CD4-positive, CD25-positive, alpha-beta regulatory T cell (primary cell): ENCODE data around the gene IGFBP5. TPM values are rescaled to one million over a fixed set of nuclear protein-coding genes. Genes with fewer than 3 reads are reported as not detected.

ENCODE experiments used
- ATAC-seq, 2 donors: fragments of 150-1000 bp; cut with Tn5 transposase; one replicate each; pipeline ENCODE4 v1.10.0; 2021; ENCODE audit warnings: low read depth in 2 of 2, moderate number of reproducible peaks in 2 of 2, moderate library complexity in 1 of 2
- DNase-seq, 3 donors: peaks; one replicate each; pipeline versions ENCODE4 v3.0.0 to v3.0.0-alpha.2; 2012 to 2022; ENCODE audit warnings: mixed read lengths in 1 of 3
- H3K27ac ChIP-seq: one replicate; pipeline ENCODE4 v1.7.0; 2013; ENCODE audit warnings: mild to moderate bottlenecking, low read length; ENCODE audit not compliant: insufficient read depth, poor library complexity, severe bottlenecking
- H3K27me3 ChIP-seq: one replicate; pipeline ENCODE4 v1.7.0; 2013; ENCODE audit warnings: low read length; ENCODE audit not compliant: control insufficient read depth, insufficient read depth
- H3K36me3 ChIP-seq: one replicate; pipeline ENCODE4 v1.7.0; 2013; ENCODE audit warnings: mild to moderate bottlenecking, low read length, moderate library complexity; ENCODE audit not compliant: control insufficient read depth, insufficient read depth
- H3K4me1 ChIP-seq: 2 replicates; pipeline ENCODE4 v1.7.0; 2013; ENCODE audit warnings: mild to moderate bottlenecking, low read length; ENCODE audit not compliant: insufficient read depth, control insufficient read depth, poor library complexity, severe bottlenecking
- H3K4me3 ChIP-seq: one replicate; pipeline ENCODE4 v1.7.0; 2013; ENCODE audit warnings: low read depth, mild to moderate bottlenecking, low read length, moderate library complexity
- H3K9me3 ChIP-seq, 2 experiments: 1 replicate in 1 of 2; 2 replicates in 1 of 2; pipeline ENCODE4 v1.7.0; 2013; ENCODE audit warnings: low read length in 2 of 2, mild to moderate bottlenecking in 1 of 2, moderate library complexity in 1 of 2; ENCODE audit not compliant: control insufficient read depth in 2 of 2
- H3K27ac Mint-ChIP-seq, 3 donors: one replicate each; pipeline ENCODE4 v1.8.0; 2020 to 2022; ENCODE audit warnings: mild to moderate bottlenecking in 3 of 3, mixed read lengths in 3 of 3, moderate library complexity in 2 of 3
- H3K27me3 Mint-ChIP-seq: one replicate; pipeline ENCODE4 v1.8.0; 2022; ENCODE audit warnings: mild to moderate bottlenecking, mixed read lengths
- H3K36me3 Mint-ChIP-seq: one replicate; pipeline ENCODE4 v1.8.0; 2020; ENCODE audit warnings: mixed read lengths
- H3K4me1 Mint-ChIP-seq, 4 donors: one replicate each; pipeline ENCODE4 v1.8.0; 2020 to 2022; ENCODE audit warnings: mixed read lengths in 4 of 4, mild to moderate bottlenecking in 1 of 4
- H3K4me3 Mint-ChIP-seq, 4 donors: one replicate each; pipeline ENCODE4 v1.8.0; 2020 to 2022; ENCODE audit warnings: mild to moderate bottlenecking in 4 of 4, mixed read lengths in 4 of 4, moderate library complexity in 3 of 4
- H3K9me3 Mint-ChIP-seq, 7 donors: one replicate each; pipeline ENCODE4 v1.8.0; 2020 to 2022; ENCODE audit warnings: mixed read lengths in 7 of 7, mild to moderate bottlenecking in 3 of 7, moderate library complexity in 2 of 7
- polyA plus RNA-seq, 4 donors: library from polyadenylated mRNA; unstranded; fragments of 300-500 nt; fragmentation: Illumina TruSeq; gene quantifications; one replicate each; pipeline ENCODE4 v1.2.3, GENCODE V29; 2021
- total RNA-seq: library from RNA; stranded (reverse); gene quantifications from one replicate; pipeline ENCODE4 v1.2.3, GENCODE V29; 2022

The IGFBP5 gene
- total and polyA plus RNA-seq, 5 donors from 2014 or later, result 0.05 TPM; not detected in 4

- H3K27ac ChIP-seq, result no peak overlapping the region
- DNase-seq (no peak), ATAC-seq (no peak)
- no peak overlapping the region for H3K27ac Mint-ChIP-seq
- no peaks in the 10 kb centered on the region for H3K4me1 ChIP-seq
- H3K36me3 ChIP-seq, result no peaks in the 10 kb centered on the region
- H3K9me3 Mint-ChIP-seq, result peaks cover 0 to 2% (median 0%) of the 10 kb centered on the region in 7 donors
- no peaks in the 10 kb centered on the region for H3K9me3 ChIP-seq
- no peaks in the 10 kb centered on the region for H3K36me3 Mint-ChIP-seq
- H3K4me3 ChIP-seq, result no peak overlapping the region
- H3K27me3 ChIP-seq, result no peaks in the 10 kb centered on the region
- H3K4me3 Mint-ChIP-seq, result no peak overlapping the region
- no peaks in the 10 kb centered on the region for H3K27me3 Mint-ChIP-seq
- H3K4me1 Mint-ChIP-seq, result no peaks in the 10 kb centered on the region
These were observed 25.8 kb upstream of the IGFBP5 start for GRCh38 chr2:216721141-216721540.

- no peak overlapping the region for H3K4me3 Mint-ChIP-seq
- H3K4me1 ChIP-seq, result no peaks in the 10 kb centered on the region
- no peaks in the 10 kb centered on the region for H3K27me3 ChIP-seq
- H3K27ac Mint-ChIP-seq, result no peak overlapping the region
- H3K4me1 Mint-ChIP-seq, result no peaks in the 10 kb centered on the region
- no peak for DNase-seq
- no peaks in the 10 kb centered on the region for H3K9me3 ChIP-seq
- ATAC-seq, result no peak
- no peak overlapping the region for H3K27ac ChIP-seq
- H3K36me3 ChIP-seq, result no peaks in the 10 kb centered on the region
- H3K27me3 Mint-ChIP-seq, result no peaks in the 10 kb centered on the region
- H3K36me3 Mint-ChIP-seq, result no peaks in the 10 kb centered on the region
- H3K4me3 ChIP-seq, result no peak overlapping the region
- H3K9me3 Mint-ChIP-seq, result peaks cover 0 to 2% (median 0%) of the 10 kb centered on the region in 7 donors
These were observed 25.4 kb upstream of the IGFBP5 start for GRCh38 chr2:216720722-216721121.

- H3K27me3 Mint-ChIP-seq, result no peaks in the 10 kb centered on the region
- H3K27ac Mint-ChIP-seq, result no peak overlapping the region
- H3K4me1 Mint-ChIP-seq, result no peaks in the 10 kb centered on the region
- H3K27me3 ChIP-seq, result no peaks in the 10 kb centered on the region
- DNase-seq, result no peak
- no peak for ATAC-seq
- no peak overlapping the region for H3K27ac ChIP-seq
- no peak overlapping the region for H3K4me3 Mint-ChIP-seq
- H3K9me3 Mint-ChIP-seq, result peaks cover 0 to 2% (median 0%) of the 10 kb centered on the region in 7 donors
- H3K9me3 ChIP-seq, result no peaks in the 10 kb centered on the region
- no peaks in the 10 kb centered on the region for H3K36me3 ChIP-seq
- no peak overlapping the region for H3K4me3 ChIP-seq
- no peaks in the 10 kb centered on the region for H3K36me3 Mint-ChIP-seq
- no peaks in the 10 kb centered on the region for H3K4me1 ChIP-seq
These were observed 22.7 kb upstream of the IGFBP5 start for GRCh38 chr2:216717907-216718615.

GRCh38 chr2:216717491-216717901 is 22.1 kb upstream of the IGFBP5 start:
- Histone ChIP-seq H3K27ac (no peak overlapping the region), H3K27me3 (no peaks in the 10 kb centered on the region), H3K9me3 (no peaks in the 10 kb centered on the region), H3K36me3 (no peaks in the 10 kb centered on the region), H3K4me1 (no peaks in the 10 kb centered on the region), H3K4me3 (no peak overlapping the region)
- Mint-ChIP-seq H3K27me3 (no peaks in the 10 kb centered on the region), H3K27ac (no peak overlapping the region), H3K4me3 (no peak overlapping the region), H3K36me3 (no peaks in the 10 kb centered on the region), H3K9me3 (peaks cover 0 to 2% (median 0%) of the 10 kb centered on the region in 7 donors), H3K4me1 (no peaks in the 10 kb centered on the region)
- DNase-seq, result no peak
- no peak for ATAC-seq

GRCh38 chr2:216716109-216716508 is 20.8 kb upstream of the IGFBP5 start:
- Histone ChIP-seq H3K4me1 (no peaks in the 10 kb centered on the region), H3K27ac (no peak overlapping the region), H3K4me3 (no peak overlapping the region), H3K36me3 (no peaks in the 10 kb centered on the region), H3K27me3 (no peaks in the 10 kb centered on the region), H3K9me3 (no peaks in the 10 kb centered on the region)
- Mint-ChIP-seq H3K9me3 (peaks cover 0 to 3% (median 0%) of the 10 kb centered on the region in 7 donors), H3K36me3 (no peaks in the 10 kb centered on the region), H3K27me3 (no peaks in the 10 kb centered on the region), H3K4me3 (no peak overlapping the region), H3K4me1 (no peaks in the 10 kb centered on the region), H3K27ac (no peak overlapping the region)
- DNase-seq, result no peak
- ATAC-seq, result no peak

- Histone ChIP-seq H3K27me3 (no peaks in the 10 kb centered on the region), H3K36me3 (no peaks in the 10 kb centered on the region), H3K9me3 (no peaks in the 10 kb centered on the region), H3K4me3 (no peak overlapping the region), H3K27ac (no peak overlapping the region), H3K4me1 (no peaks in the 10 kb centered on the region)
- Mint-ChIP-seq H3K4me3 (no peak overlapping the region), H3K27ac (no peak overlapping the region), H3K36me3 (no peaks in the 10 kb centered on the region), H3K27me3 (no peaks in the 10 kb centered on the region), H3K9me3 (peaks cover 0 to 3% (median 0%) of the 10 kb centered on the region in 7 donors), H3K4me1 (no peaks in the 10 kb centered on the region)
- ATAC-seq (no peak), DNase-seq (no peak)
These were observed 20.1 kb upstream of the IGFBP5 start for GRCh38 chr2:216715402-216715974.

GRCh38 chr2:216714376-216714775 is 19.0 kb upstream of the IGFBP5 start:
- Mint-ChIP-seq H3K36me3 (no peaks in the 10 kb centered on the region), H3K4me1 (no peaks in the 10 kb centered on the region), H3K27ac (no peak overlapping the region), H3K4me3 (no peak overlapping the region), H3K9me3 (peaks cover 0 to 3% (median 0%) of the 10 kb centered on the region in 7 donors), H3K27me3 (no peaks in the 10 kb centered on the region)
- Histone ChIP-seq H3K4me1 (no peaks in the 10 kb centered on the region), H3K27ac (no peak overlapping the region), H3K4me3 (no peak overlapping the region), H3K36me3 (no peaks in the 10 kb centered on the region), H3K9me3 (no peaks in the 10 kb centered on the region), H3K27me3 (no peaks in the 10 kb centered on the region)
- DNase-seq, result no peak
- no peak for ATAC-seq
